Retinal pigment epithelial cell (primary cell): ENCODE measurements around the gene SH3BGRL2.

ENCODE experiments used
- DNase-seq: peaks from one replicate; pipeline ENCODE4 v3.0.0-alpha.2; 2010; ENCODE audit warnings: low read depth
- H3K4me3 ChIP-seq: 2 replicates; pipeline ENCODE4 v1.5.1; 2011; ENCODE audit warnings: mild to moderate bottlenecking, low read length, control low read depth, moderate library complexity
- TF ChIP-seq, protein P1 (sequence below): conservative IDR thresholded peaks from 2 replicates; pipeline ENCODE4 v1.5.1; 2011; ENCODE audit warnings: low read depth, low read length, control low read depth, inconsistent platforms

The SH3BGRL2 gene

DNA sequence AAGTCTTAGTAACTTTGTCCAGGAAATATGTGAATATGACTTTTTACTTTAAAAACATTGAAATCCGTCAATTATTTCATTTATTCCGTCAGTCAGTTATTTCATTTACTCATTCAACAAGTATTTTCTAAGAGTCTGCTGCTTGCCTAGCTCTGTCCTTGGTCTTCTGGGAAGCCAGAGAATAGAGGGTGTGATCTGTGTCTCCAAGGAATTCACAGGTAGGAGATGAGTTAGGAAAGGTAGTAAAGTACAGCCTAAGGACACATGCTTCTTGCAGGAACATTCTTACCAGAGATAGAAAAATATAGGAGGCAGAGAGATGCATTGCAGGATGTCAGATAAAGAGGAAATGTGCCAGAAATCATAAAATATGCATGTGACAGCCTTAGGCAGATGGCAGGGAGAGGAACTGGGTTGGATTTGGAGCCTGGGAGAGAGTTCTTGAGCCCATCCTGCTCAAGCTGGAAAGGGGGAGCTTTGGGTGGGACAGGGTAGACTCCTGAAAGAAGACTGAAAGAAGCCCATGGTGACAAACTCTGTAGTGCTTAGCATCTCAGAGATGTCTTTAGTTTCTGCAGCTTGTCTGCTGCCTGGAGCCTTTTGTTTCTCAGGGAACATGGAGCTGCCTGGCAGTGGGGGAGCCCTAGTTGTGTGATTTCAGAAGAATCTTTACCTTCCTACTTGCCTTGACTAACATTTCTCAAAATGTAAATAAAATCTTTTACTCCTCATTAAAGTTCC, 3.5 kb downstream of the SH3BGRL2 start:
- no peak overlapping the region for H3K4me3 ChIP-seq
- no peak for DNase-seq
- TF ChIP-seq, protein P1, sequence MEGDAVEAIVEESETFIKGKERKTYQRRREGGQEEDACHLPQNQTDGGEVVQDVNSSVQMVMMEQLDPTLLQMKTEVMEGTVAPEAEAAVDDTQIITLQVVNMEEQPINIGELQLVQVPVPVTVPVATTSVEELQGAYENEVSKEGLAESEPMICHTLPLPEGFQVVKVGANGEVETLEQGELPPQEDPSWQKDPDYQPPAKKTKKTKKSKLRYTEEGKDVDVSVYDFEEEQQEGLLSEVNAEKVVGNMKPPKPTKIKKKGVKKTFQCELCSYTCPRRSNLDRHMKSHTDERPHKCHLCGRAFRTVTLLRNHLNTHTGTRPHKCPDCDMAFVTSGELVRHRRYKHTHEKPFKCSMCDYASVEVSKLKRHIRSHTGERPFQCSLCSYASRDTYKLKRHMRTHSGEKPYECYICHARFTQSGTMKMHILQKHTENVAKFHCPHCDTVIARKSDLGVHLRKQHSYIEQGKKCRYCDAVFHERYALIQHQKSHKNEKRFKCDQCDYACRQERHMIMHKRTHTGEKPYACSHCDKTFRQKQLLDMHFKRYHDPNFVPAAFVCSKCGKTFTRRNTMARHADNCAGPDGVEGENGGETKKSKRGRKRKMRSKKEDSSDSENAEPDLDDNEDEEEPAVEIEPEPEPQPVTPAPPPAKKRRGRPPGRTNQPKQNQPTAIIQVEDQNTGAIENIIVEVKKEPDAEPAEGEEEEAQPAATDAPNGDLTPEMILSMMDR, result no peak

DNA sequence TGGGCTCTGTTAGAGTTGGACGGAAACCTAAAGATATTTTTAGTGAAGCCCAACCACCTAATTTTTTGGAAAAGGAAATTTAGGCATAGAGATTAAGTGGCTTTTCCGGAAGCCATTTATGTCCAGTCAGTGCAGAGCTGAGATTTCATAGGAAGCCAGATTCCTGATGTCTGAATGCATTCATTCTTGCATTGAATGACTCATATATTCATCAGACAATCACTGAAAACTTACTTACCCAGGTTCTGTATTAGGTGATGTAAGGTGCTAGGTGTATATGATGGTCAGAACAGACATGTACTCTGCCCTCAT, 4.1 kb downstream of the SH3BGRL2 start:
- TF ChIP-seq, protein P1, result no peak
- no peak overlapping the region for H3K4me3 ChIP-seq
- no peak for DNase-seq

DNA sequence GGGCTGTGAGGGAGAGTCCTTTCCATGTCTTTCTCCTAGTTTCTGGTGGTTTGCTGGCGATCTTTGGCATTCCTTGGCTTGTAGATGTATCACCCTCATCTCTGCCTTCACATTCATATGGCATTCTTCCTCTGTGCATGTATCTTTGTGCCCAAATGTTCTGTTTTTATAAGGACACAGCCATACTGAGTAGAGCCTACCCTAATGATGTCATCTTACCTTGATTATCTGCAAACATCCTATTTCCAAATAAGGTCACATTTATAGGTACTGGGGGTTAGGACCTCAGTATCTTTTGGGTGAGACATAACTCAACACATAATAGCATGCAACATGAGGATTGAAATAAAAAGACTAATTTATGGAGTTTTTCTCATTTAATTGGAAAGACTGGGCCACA, 5.5 kb downstream of the SH3BGRL2 start:
- TF ChIP-seq, protein P1, result no peak
- no peak overlapping the region for H3K4me3 ChIP-seq
- DNase-seq, result no peak

DNA sequence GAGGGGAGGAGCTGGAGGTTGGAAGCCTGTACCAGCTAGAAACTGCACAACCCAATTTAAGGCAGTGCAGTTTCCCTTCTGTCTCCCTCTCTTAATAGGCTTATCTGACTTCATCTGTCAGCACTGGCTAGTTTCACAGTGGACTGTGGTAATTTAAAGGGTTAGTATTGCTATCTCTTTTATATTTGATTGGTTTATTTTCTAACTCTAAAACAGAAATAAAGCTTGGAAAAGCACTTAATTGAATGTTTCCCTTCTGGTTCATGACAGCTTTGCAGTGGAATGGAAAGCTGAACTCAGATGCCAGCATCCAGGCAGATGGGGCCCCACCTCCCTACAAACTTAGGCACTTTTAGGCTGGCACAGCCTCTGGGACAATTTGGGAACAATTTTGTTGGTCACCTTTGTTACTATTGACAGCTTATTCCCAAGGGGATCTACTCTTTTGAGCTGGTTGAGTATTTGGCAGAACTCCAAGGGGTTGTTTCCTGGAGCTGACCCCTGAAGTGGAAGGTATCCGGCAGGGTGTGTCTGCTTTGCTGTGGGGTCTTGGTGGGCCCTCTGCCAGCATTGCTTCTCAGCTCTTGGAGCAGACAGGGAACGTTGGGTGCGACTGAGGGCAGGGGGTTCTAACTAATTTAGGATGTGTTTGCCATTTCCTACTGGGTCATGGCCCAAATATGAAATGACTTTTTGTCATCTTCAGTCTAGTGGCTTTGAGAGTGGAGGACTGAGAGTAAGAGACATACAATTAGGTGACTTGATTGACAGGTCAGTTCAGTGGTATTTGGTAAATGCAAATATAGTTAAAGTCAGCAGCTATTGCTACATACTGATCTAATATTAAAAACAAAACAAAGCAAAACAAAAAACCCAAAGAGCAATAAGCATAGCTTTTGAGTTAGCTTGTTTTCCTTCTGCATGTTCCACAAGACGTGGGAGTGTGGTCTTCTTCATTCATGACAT, 9.3 kb downstream of the SH3BGRL2 start:
- DNase-seq, result no peak
- no peak overlapping the region for H3K4me3 ChIP-seq
- TF ChIP-seq, protein P1, result no peak

DNA sequence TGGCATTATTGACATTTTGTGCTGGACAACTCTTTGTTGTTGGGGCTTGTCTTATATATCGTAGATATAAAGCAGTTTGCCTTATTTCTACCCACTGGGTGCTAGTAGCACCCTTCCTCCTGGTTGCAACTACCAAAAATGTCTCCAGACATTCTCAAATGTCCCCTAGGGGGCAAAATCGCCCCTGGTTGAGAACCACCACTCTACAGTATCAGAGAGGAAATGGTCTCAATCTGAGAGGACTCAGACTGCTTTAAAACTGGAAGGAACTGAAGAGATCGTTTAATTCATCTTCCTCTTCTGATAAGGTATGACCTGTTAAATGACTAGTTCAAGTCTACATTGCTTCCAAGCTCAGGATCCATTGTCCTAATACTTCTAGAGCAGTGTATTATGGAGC, 14.9 kb downstream of the SH3BGRL2 start:
- no peak for DNase-seq
- TF ChIP-seq, protein P1, result no peak
- no peak overlapping the region for H3K4me3 ChIP-seq

DNA sequence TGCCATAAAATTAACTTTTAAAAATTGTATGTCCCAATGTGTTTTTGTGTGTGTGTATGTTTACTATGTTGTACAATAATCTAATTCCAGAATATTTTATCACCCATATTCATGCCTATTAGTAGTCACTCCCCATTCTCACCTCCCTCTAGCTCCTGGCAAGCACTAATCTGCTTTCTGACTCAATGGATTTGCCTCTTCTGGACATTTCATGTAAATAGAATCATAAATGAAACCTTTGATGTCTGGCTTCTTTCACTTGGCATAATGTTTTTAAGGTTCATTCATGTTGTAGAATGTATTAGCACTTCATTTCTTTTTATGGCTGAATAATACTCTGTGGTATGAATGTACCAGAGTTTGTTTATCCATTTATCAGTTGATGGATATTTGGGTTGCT, 15.4 kb downstream of the SH3BGRL2 start:
- TF ChIP-seq, protein P1, result no peak
- H3K4me3 ChIP-seq, result no peak overlapping the region
- no peak for DNase-seq

DNA sequence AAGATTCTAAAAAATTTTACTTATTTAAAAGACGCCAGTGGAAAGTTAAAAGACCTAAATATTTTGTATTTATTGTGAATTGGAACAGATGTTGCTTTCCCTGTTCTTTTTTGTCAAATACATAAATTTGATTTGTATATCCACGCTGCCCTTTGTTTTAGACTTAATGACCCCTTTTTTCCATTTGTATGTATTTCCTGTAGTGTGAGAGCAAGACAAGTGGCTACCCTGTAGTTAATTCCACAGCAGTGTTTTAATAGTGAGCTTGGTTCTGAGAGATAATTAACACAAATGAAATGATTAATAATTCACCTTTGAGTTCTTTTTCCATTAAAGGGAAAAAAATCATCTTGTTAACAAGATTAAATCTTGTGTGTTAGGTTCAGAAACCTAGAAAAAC, 16.6 kb downstream of the SH3BGRL2 start:
- no peak overlapping the region for H3K4me3 ChIP-seq
- TF ChIP-seq, protein P1, result no peak
- DNase-seq, result no peak
